Measurements from ENCODE around the gene ZNF521.

DNA sequence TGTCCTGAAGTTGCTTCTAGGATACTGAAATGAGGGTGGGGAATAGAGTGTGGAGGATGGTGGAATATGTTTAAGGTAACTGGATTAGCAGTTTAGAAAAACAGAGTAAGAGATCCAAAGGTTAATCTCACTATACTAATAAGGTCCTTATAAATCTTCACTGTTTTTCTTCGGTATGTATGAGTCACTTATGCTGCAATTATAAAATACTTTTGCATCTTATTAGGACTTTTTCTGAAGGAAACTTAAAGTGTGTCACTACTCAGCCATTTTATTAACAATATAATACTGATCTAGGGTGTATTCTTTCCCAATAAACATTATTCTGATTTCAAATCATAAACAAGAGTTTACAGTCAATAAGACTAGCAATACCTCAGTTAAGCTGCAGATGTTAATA is 182.3 kb downstream of the ZNF521 start:
- TF ChIP-seq EP300 (IDR thresholded peaks at IDR 0.05) (no peak), POLR2A (IDR thresholded peaks at IDR 0.05) (no peak)
